ENCODE measurements around the gene OR4N5.
"Not testable (repeated sequence)": the region's sequence is repeated elsewhere in the genome, so short reads cannot be mapped to it uniquely, and the experiment has no call there.

Gene OR4N5

GRCh38 chr14:20138520-20138919 is at the start of gene OR4N5:
Gene OR4N5 (plus strand): TSS chr14:20138820. CDS start chr14:20143736, 4,916 bp downstream.
- no peaks in the 10 kb centered on the region for H3K36me3 Mint-ChIP-seq
- H3K27me3 Mint-ChIP-seq: peaks cover 21 to 22% of the 10 kb centered on the region in 2 donors
- H3K9me3 Mint-ChIP-seq: no peaks in the 10 kb centered on the region
- H3K4me3 Mint-ChIP-seq: no peak within 1 kb of the TSS
- no peak for DNase-seq
- no peak for ATAC-seq (replicated peaks)
- no peaks in the 10 kb centered on the region for H3K4me1 Mint-ChIP-seq
- no peak within 1 kb of the TSS for H3K27ac Mint-ChIP-seq

GRCh38 chr14:20092050-20092449 is 46.6 kb upstream of the OR4N5 start:
- no peaks in the 10 kb centered on the region for H3K4me1 Mint-ChIP-seq
- no peak overlapping the region for H3K27ac Mint-ChIP-seq
- ATAC-seq (replicated peaks): no peak
- no peaks in the 10 kb centered on the region for H3K36me3 Mint-ChIP-seq
- no peak overlapping the region for H3K4me3 Mint-ChIP-seq
- DNase-seq: no peak
- no peaks in the 10 kb centered on the region for H3K9me3 Mint-ChIP-seq
- H3K27me3 Mint-ChIP-seq: no peaks in the 10 kb centered on the region

- Mint-ChIP-seq H3K4me1 (no peaks in the 10 kb centered on the region), H3K9me3 (no peaks in the 10 kb centered on the region), H3K36me3 (no peaks in the 10 kb centered on the region), H3K27ac (no peak overlapping the region), H3K4me3 (no peak overlapping the region), H3K27me3 (no peaks in the 10 kb centered on the region)
- DNase-seq: no peak
- no peak for ATAC-seq (replicated peaks)
Observed at GRCh38 chr14:20093442-20093841, 45.2 kb upstream of the OR4N5 start.

- H3K27ac Mint-ChIP-seq; H3K27me3 Mint-ChIP-seq; H3K4me1 Mint-ChIP-seq; H3K9me3 Mint-ChIP-seq; H3K36me3 Mint-ChIP-seq; H3K4me3 Mint-ChIP-seq; ATAC-seq (replicated peaks); DNase-seq: not testable (repeated sequence)
Observed at GRCh38 chr14:20098926-20099770, 39.5 kb upstream of the OR4N5 start.

- no peak for DNase-seq
- Mint-ChIP-seq H3K4me3 (no peak within 1 kb of the TSS), H3K4me1 (no peaks in the 10 kb centered on the region), H3K36me3 (no peaks in the 10 kb centered on the region), H3K9me3 (peaks cover 2 to 5% of the 10 kb centered on the region in 2 donors), H3K27me3 (no peaks in the 10 kb centered on the region), H3K27ac (no peak within 1 kb of the TSS)
- no peak for ATAC-seq (replicated peaks)
Observed at GRCh38 chr14:20110438-20110837, 28.2 kb upstream of the OR4N5 start, which contains the start of gene OR4K17. Gene OR4K17 (plus strand): TSS chr14:20110739. CDS start chr14:20117500, 6,761 bp downstream.

- ATAC-seq (replicated peaks): no peak
- Mint-ChIP-seq H3K27me3 (no peaks in the 10 kb centered on the region), H3K36me3 (no peaks in the 10 kb centered on the region), H3K9me3 (peaks cover 0 to 2% of the 10 kb centered on the region in 2 donors), H3K4me3 (no peak overlapping the region), H3K4me1 (no peaks in the 10 kb centered on the region), H3K27ac (no peak overlapping the region)
- no peak for DNase-seq
Observed at GRCh38 chr14:20112321-20112720, 26.3 kb upstream of the OR4N5 start.

GRCh38 chr14:20116748-20117147 is 21.9 kb upstream of the OR4N5 start:
- no peaks in the 10 kb centered on the region for H3K4me1 Mint-ChIP-seq
- no peak overlapping the region for H3K4me3 Mint-ChIP-seq
- H3K36me3 Mint-ChIP-seq: no peaks in the 10 kb centered on the region
- H3K27ac Mint-ChIP-seq: no peak overlapping the region
- H3K27me3 Mint-ChIP-seq: peaks cover 5 to 14% of the 10 kb centered on the region in 2 donors
- no peak for DNase-seq
- H3K9me3 Mint-ChIP-seq: peaks cover 9 to 22% of the 10 kb centered on the region in 2 donors
- ATAC-seq (replicated peaks): no peak

GRCh38 chr14:20118795-20119194 is 19.8 kb upstream of the OR4N5 start:
- ATAC-seq (replicated peaks) (no peak), DNase-seq (no peak)
- Mint-ChIP-seq H3K27me3 (peaks cover 5 to 14% of the 10 kb centered on the region in 2 donors), H3K4me3 (no peak overlapping the region), H3K36me3 (no peaks in the 10 kb centered on the region), H3K4me1 (no peaks in the 10 kb centered on the region), H3K27ac (no peak overlapping the region), H3K9me3 (peaks cover 9 to 24% of the 10 kb centered on the region in 2 donors)

GRCh38 chr14:20143911-20144310 is 5.3 kb downstream of the OR4N5 start:
- DNase-seq (no peak), ATAC-seq (replicated peaks) (no peak)
- H3K9me3 Mint-ChIP-seq: peaks cover 0 to 2% of the 10 kb centered on the region in 2 donors
- H3K27me3 Mint-ChIP-seq: peaks cover 19 to 24% of the 10 kb centered on the region in 2 donors
- peaks cover 0 to 1% of the 10 kb centered on the region in 2 donors for H3K4me1 Mint-ChIP-seq
- no peak overlapping the region for H3K4me3 Mint-ChIP-seq
- no peaks in the 10 kb centered on the region for H3K36me3 Mint-ChIP-seq
- no peak overlapping the region for H3K27ac Mint-ChIP-seq

GRCh38 chr14:20144820-20145219 is 6.2 kb downstream of the OR4N5 start:
- Mint-ChIP-seq H3K4me1 (peaks cover 0 to 1% of the 10 kb centered on the region in 2 donors), H3K27ac (no peak overlapping the region), H3K36me3 (no peaks in the 10 kb centered on the region), H3K9me3 (peaks cover 0 to 2% of the 10 kb centered on the region in 2 donors), H3K4me3 (no peak overlapping the region), H3K27me3 (peaks cover 19 to 31% of the 10 kb centered on the region in 2 donors)
- ATAC-seq (replicated peaks) (no peak), DNase-seq (no peak)

- Mint-ChIP-seq H3K27ac (no peak overlapping the region), H3K36me3 (peaks cover 0 to 4% of the 10 kb centered on the region in 2 donors), H3K4me1 (no peaks in the 10 kb centered on the region), H3K4me3 (no peak overlapping the region), H3K27me3 (no peaks in the 10 kb centered on the region), H3K9me3 (peaks cover 16 to 18% of the 10 kb centered on the region in 2 donors)
- DNase-seq (no peak), ATAC-seq (replicated peaks) (no peak)
Observed at GRCh38 chr14:20164462-20164861, 25.8 kb downstream of the OR4N5 start.

GRCh38 chr14:20167091-20167490 is 28.5 kb downstream of the OR4N5 start:
- Mint-ChIP-seq H3K4me3 (no peak overlapping the region), H3K9me3 (peaks cover 16 to 17% of the 10 kb centered on the region in 2 donors), H3K4me1 (no peaks in the 10 kb centered on the region), H3K36me3 (peaks cover 0 to 4% of the 10 kb centered on the region in 2 donors), H3K27ac (no peak overlapping the region), H3K27me3 (no peaks in the 10 kb centered on the region)
- DNase-seq (no peak), ATAC-seq (replicated peaks) (no peak)

- H3K27ac Mint-ChIP-seq; H3K36me3 Mint-ChIP-seq; H3K4me3 Mint-ChIP-seq; H3K27me3 Mint-ChIP-seq; H3K9me3 Mint-ChIP-seq; H3K4me1 Mint-ChIP-seq; DNase-seq; ATAC-seq (replicated peaks): not testable (repeated sequence)
Observed at GRCh38 chr14:20169852-20170251, 31.2 kb downstream of the OR4N5 start.

GRCh38 chr14:20174205-20174604 is 35.6 kb downstream of the OR4N5 start:
- H3K27ac Mint-ChIP-seq; H3K27me3 Mint-ChIP-seq; H3K36me3 Mint-ChIP-seq; DNase-seq; H3K4me3 Mint-ChIP-seq; H3K4me1 Mint-ChIP-seq; ATAC-seq (replicated peaks); H3K9me3 Mint-ChIP-seq: not testable (repeated sequence)

- Mint-ChIP-seq H3K36me3 (no peaks in the 10 kb centered on the region), H3K4me1 (peaks cover 0 to 2% of the 10 kb centered on the region in 2 donors), H3K27me3 (peaks cover 0 to 4% of the 10 kb centered on the region in 2 donors), H3K4me3 (no peak overlapping the region), H3K27ac (no peak overlapping the region), H3K9me3 (peaks cover 0 to 3% of the 10 kb centered on the region in 2 donors)
- ATAC-seq (replicated peaks) (no peak), DNase-seq (no peak)
Observed at GRCh38 chr14:20176330-20176729, 37.7 kb downstream of the OR4N5 start.
